Gastroesophageal sphincter (tissue), 3 donors: ENCODE measurements around the gene KCNH4.

ENCODE experiments used
- POLR2AphosphoS5 ChIP-seq: sonication (generic); formaldehyde crosslinking; IDR thresholded peaks from one replicate; pipeline ENCODE4 v1.6.1; 2017; ENCODE audit warnings: antibody characterized with exemption
- TF ChIP-seq, protein P1 (sequence below), 4 experiments: fragments of 200-600 bp in 2 of 4; fragments of 450-650 bp in 2 of 4; sonication (generic) in 1 of 4; IDR thresholded peaks; one replicate each; pipeline ENCODE4 v1.5.1; 2017 to 2019; ENCODE audit warnings: antibody characterized with exemption in 4 of 4, mild to moderate bottlenecking in 2 of 4, moderate library complexity in 2 of 4

GRCh38 chr17:42107597-42108576 is 73.1 kb downstream of the KCNH4 start:
- TF ChIP-seq, protein P1, sequence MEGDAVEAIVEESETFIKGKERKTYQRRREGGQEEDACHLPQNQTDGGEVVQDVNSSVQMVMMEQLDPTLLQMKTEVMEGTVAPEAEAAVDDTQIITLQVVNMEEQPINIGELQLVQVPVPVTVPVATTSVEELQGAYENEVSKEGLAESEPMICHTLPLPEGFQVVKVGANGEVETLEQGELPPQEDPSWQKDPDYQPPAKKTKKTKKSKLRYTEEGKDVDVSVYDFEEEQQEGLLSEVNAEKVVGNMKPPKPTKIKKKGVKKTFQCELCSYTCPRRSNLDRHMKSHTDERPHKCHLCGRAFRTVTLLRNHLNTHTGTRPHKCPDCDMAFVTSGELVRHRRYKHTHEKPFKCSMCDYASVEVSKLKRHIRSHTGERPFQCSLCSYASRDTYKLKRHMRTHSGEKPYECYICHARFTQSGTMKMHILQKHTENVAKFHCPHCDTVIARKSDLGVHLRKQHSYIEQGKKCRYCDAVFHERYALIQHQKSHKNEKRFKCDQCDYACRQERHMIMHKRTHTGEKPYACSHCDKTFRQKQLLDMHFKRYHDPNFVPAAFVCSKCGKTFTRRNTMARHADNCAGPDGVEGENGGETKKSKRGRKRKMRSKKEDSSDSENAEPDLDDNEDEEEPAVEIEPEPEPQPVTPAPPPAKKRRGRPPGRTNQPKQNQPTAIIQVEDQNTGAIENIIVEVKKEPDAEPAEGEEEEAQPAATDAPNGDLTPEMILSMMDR (IDR thresholded peaks at IDR 0.05) = no peak
- TF ChIP-seq POLR2AphosphoS5 = no peak
